ENCODE data around the gene HAPLN3. TPM values are rescaled to one million over a fixed set of nuclear protein-coding genes. Genes with fewer than 3 reads are reported as not detected.
"Not testable (repeated sequence)": the region's sequence is repeated elsewhere in the genome, so short reads cannot be mapped to it uniquely, and the experiment has no call there.

Gene HAPLN3
- polyA plus RNA-seq, 1 of the 3 experiments (the other 2 are of a cell fraction): 9.7 TPM

GRCh38 chr15:88920892-88921435, 25.6 kb upstream of the HAPLN3 start:
- H3K27me3 ChIP-seq (ENCODE audit: insufficient read depth); H3F3A ChIP-seq (replicated peaks; ENCODE audit: insufficient read depth); H3K79me2 ChIP-seq (ENCODE audit: insufficient read depth); POLR2A ChIA-PET; DNase-seq; H4K20me1 ChIP-seq (ENCODE audit: insufficient read depth); H3K36me3 ChIP-seq (replicated peaks in 1 of 2; ENCODE audit: control insufficient read depth in 1 of 2, insufficient read depth in 2 of 2, low read length in 1 of 2); H3K9me3 ChIP-seq; H3K9me2 ChIP-seq; H3K9ac ChIP-seq; H2AFZ ChIP-seq (ENCODE audit: low read depth); H3K4me3 ChIP-seq (ENCODE audit: low read depth in 2 of 2, low read length in 1 of 2): not testable (repeated sequence)
- CTCF ChIA-PET: interaction anchor here (1.2 to 3.4 kb wide), 3 partner anchors 16 to 263 kb away, joined by 3 to 11 read pairs (median 5); no protein-coding TSS in a partner anchor
- peak overlapping the region in 1 of 2 experiments; percentile 51; a peak in 1 of 4 replicates for H3K27ac ChIP-seq (ENCODE audit: low read depth in 2 of 2, low read length in 1 of 2)
- peak overlapping the region; percentile 33; the same call in 1 of the 2 replicates for H3K4me2 ChIP-seq
- peaks cover 0 to 12% of the 10 kb centered on the region in 2 experiments; a peak in 1 of 4 replicates for H3K4me1 ChIP-seq (ENCODE audit: control insufficient read depth in 1 of 2, insufficient read depth in 2 of 2, low read depth in 1 of 2, low read length in 1 of 2)
- WGBS (ENCODE audit: low lambda C conversion rate): 58% methylated on average over 12 of the region's 12 CpGs
- TF ChIP-seq FOSL2 (IDR thresholded peaks at IDR 0.05; ENCODE audit: borderline replicate concordance, low read depth) (peak; percentile 54; the same call in 1 of the 2 replicates), JUND (IDR thresholded peaks at IDR 0.05) (0 out of 2 replicates have a peak, but pooled peaks have one; percentile 17)
- TF ChIP-seq, protein P1, sequence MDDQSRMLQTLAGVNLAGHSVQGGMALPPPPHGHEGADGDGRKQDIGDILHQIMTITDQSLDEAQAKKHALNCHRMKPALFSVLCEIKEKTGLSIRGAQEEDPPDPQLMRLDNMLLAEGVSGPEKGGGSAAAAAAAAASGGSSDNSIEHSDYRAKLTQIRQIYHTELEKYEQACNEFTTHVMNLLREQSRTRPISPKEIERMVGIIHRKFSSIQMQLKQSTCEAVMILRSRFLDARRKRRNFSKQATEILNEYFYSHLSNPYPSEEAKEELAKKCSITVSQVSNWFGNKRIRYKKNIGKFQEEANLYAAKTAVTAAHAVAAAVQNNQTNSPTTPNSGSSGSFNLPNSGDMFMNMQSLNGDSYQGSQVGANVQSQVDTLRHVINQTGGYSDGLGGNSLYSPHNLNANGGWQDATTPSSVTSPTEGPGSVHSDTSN (IDR thresholded peaks at IDR 0.05): 0 out of 2 replicates have a peak, but pooled peaks have one; percentile 17

GRCh38 chr15:88920186-88920891, 25.0 kb upstream of the HAPLN3 start:
- H3K9me3 ChIP-seq: no peaks in the 10 kb centered on the region
- H3K9me2 ChIP-seq: no peaks in the 10 kb centered on the region
- ChIA-PET CTCF (interaction anchor here (0.9 to 3.4 kb wide), 4 partner anchors 16 to 263 kb away, joined by 3 to 11 read pairs (median 4); no protein-coding TSS in a partner anchor), POLR2A (no interaction called here)
- DNase-seq: no peak
- H3K27ac ChIP-seq (ENCODE audit: low read depth in 2 of 2, low read length in 1 of 2): peak overlapping the region in 1 of 2 experiments; percentile 51; a peak in 1 of 4 replicates
- no peak overlapping the region for H3K4me3 ChIP-seq (ENCODE audit: low read depth in 2 of 2, low read length in 1 of 2)
- H3K27me3 ChIP-seq (ENCODE audit: insufficient read depth): no peaks in the 10 kb centered on the region
- peak overlapping the region; percentile 29; the same call in 1 of the 2 replicates for H2AFZ ChIP-seq (ENCODE audit: low read depth)
- H3K79me2 ChIP-seq (ENCODE audit: insufficient read depth): no peaks in the 10 kb centered on the region
- H3K9ac ChIP-seq: no peak overlapping the region
- peak overlapping the region; percentile 33; the same call in 1 of the 2 replicates for H3K4me2 ChIP-seq
- no peaks in the 10 kb centered on the region for H3K36me3 ChIP-seq (replicated peaks in 1 of 2; ENCODE audit: control insufficient read depth in 1 of 2, insufficient read depth in 2 of 2, low read length in 1 of 2)
- H3K4me1 ChIP-seq (ENCODE audit: control insufficient read depth in 1 of 2, insufficient read depth in 2 of 2, low read depth in 1 of 2, low read length in 1 of 2): peaks cover 0 to 12% of the 10 kb centered on the region in 2 experiments; a peak in 1 of 4 replicates
- 76% methylated on average over 9 of the region's 9 CpGs for WGBS (ENCODE audit: low lambda C conversion rate)
- H4K20me1 ChIP-seq (ENCODE audit: insufficient read depth): no peaks in the 10 kb centered on the region
- H3F3A ChIP-seq (replicated peaks; ENCODE audit: insufficient read depth): no peaks in the 10 kb centered on the region
- TF ChIP-seq FOSL2 (IDR thresholded peaks at IDR 0.05; ENCODE audit: borderline replicate concordance, low read depth): peak; percentile 32; the same call in 1 of the 2 replicates
- peak; percentile 20; the same call in 1 of the 2 replicates for TF ChIP-seq TCF12 (IDR thresholded peaks at IDR 0.05)
- no peak for TF ChIP-seq TAF1 (IDR thresholded peaks at IDR 0.05; ENCODE audit: borderline replicate concordance, low read depth, low read length)
- no peak for TF ChIP-seq ELF1 (IDR thresholded peaks at IDR 0.05)
- TF ChIP-seq JUND (IDR thresholded peaks at IDR 0.05): no peak; the same call in 1 of the 2 replicates

GRCh38 chr15:88918738-88919137, 23.4 kb upstream of the HAPLN3 start:
- H3K27ac ChIP-seq (ENCODE audit: low read depth in 2 of 2, low read length in 1 of 2): peak overlapping the region in 1 of 2 experiments; percentile 48; a peak in 2 of 4 replicates
- no peaks in the 10 kb centered on the region for H3K9me3 ChIP-seq
- peak overlapping the region; percentile 18; the same call in 1 of the 2 replicates for H3K4me2 ChIP-seq
- H3K9me2 ChIP-seq: no peaks in the 10 kb centered on the region
- peaks cover 3% of the 10 kb centered on the region for H3F3A ChIP-seq (replicated peaks; ENCODE audit: insufficient read depth)
- no peaks in the 10 kb centered on the region for H3K36me3 ChIP-seq (replicated peaks in 1 of 2; ENCODE audit: control insufficient read depth in 1 of 2, insufficient read depth in 2 of 2, low read length in 1 of 2)
- H2AFZ ChIP-seq (ENCODE audit: low read depth): no peak overlapping the region; the same call in 1 of the 2 replicates
- no peaks in the 10 kb centered on the region for H3K27me3 ChIP-seq (ENCODE audit: insufficient read depth)
- H3K79me2 ChIP-seq (ENCODE audit: insufficient read depth): no peaks in the 10 kb centered on the region
- CTCF ChIA-PET: no interaction called here
- peaks cover 0 to 12% of the 10 kb centered on the region in 2 experiments; a peak in 1 of 4 replicates for H3K4me1 ChIP-seq (ENCODE audit: control insufficient read depth in 1 of 2, insufficient read depth in 2 of 2, low read depth in 1 of 2, low read length in 1 of 2)
- H3K9ac ChIP-seq: no peak overlapping the region
- POLR2A ChIA-PET: no interaction called here
- no peaks in the 10 kb centered on the region for H4K20me1 ChIP-seq (ENCODE audit: insufficient read depth)
- DNase-seq: no peak
- H3K4me3 ChIP-seq (ENCODE audit: low read depth in 2 of 2, low read length in 1 of 2): no peak overlapping the region
- 14% methylated on average over 4 of the region's 4 CpGs for WGBS (ENCODE audit: low lambda C conversion rate)
- TF ChIP-seq RXRA (IDR thresholded peaks at IDR 0.05; ENCODE audit: borderline replicate concordance, low read depth) (no peak; the same call in 1 of the 2 replicates), GABPA (IDR thresholded peaks at IDR 0.05; ENCODE audit: low read depth) (no peak), USF1 (IDR thresholded peaks at IDR 0.05; ENCODE audit: borderline replicate concordance, low read depth) (peak; percentile 57; the same call in 1 of the 2 replicates), ELF1 (IDR thresholded peaks at IDR 0.05) (no peak), TCF12 (IDR thresholded peaks at IDR 0.05) (peak; percentile 60), FOSL2 (IDR thresholded peaks at IDR 0.05; ENCODE audit: borderline replicate concordance, low read depth) (peak; percentile 63; the same call in 1 of the 2 replicates), JUND (IDR thresholded peaks at IDR 0.05) (peak; percentile 77), SIN3A (IDR thresholded peaks at IDR 0.05; ENCODE audit: borderline replicate concordance, low read depth, low read length) (no peak; the same call in 1 of the 2 replicates), MAX (IDR thresholded peaks at IDR 0.05; ENCODE audit: low read depth) (peak; percentile 52; the same call in 1 of the 2 replicates), FOXJ3 (CRISPR knock-in tag; IDR thresholded peaks at IDR 0.05) (no peak), RAD21 (IDR thresholded peaks at IDR 0.05; ENCODE audit: low read length) (no peak)
- TF ChIP-seq, protein P1 (IDR thresholded peaks at IDR 0.05): 0 out of 2 replicates have a peak, but pooled peaks have one; percentile 10

Measured in SK-N-SH (cell line).